ENCODE data around the gene SUDS3.

DNA sequence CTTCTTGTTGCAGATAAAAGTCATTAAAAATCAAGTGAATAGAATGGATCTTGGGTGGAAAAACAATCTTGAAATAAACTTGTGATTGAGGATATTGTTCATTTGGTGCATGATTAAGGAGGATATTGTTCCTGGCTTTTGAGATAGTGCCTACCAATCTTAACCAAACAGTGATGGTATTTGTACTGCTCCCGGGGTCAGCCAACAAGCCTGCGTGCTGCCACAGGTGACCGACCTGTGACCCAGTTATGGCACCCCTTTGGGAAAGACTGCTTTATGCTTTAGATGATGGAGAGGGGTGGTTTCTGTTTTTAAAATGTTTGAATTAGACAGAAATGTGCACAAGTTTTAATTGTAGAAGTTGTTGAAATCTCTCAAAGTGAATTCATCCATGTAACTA, 41.6 kb downstream of the SUDS3 start:
- no peak for TF ChIP-seq EZH2 (IDR thresholded peaks at IDR 0.05; ENCODE audit: low read depth)
- TF ChIP-seq, protein P1, sequence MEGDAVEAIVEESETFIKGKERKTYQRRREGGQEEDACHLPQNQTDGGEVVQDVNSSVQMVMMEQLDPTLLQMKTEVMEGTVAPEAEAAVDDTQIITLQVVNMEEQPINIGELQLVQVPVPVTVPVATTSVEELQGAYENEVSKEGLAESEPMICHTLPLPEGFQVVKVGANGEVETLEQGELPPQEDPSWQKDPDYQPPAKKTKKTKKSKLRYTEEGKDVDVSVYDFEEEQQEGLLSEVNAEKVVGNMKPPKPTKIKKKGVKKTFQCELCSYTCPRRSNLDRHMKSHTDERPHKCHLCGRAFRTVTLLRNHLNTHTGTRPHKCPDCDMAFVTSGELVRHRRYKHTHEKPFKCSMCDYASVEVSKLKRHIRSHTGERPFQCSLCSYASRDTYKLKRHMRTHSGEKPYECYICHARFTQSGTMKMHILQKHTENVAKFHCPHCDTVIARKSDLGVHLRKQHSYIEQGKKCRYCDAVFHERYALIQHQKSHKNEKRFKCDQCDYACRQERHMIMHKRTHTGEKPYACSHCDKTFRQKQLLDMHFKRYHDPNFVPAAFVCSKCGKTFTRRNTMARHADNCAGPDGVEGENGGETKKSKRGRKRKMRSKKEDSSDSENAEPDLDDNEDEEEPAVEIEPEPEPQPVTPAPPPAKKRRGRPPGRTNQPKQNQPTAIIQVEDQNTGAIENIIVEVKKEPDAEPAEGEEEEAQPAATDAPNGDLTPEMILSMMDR (conservative IDR thresholded peaks at IDR 0.05) = no peak

Data from PC-9 (cell line).